Mononuclear cell (primary cell): ENCODE data around the gene SEC14L1. TPM values are rescaled to one million over a fixed set of nuclear protein-coding genes. Genes with fewer than 3 reads are reported as not detected.
A peak's percentile ranks its signal among the peaks of the same experiment; 100 is the strongest.

ENCODE experiments used
- H3K27me3 ChIP-seq: 2 replicates; pipeline ENCODE4 v1.6.0; 2011; ENCODE audit warnings: low read length, control low read depth; ENCODE audit not compliant: insufficient read depth
- H3K4me1 ChIP-seq: 2 replicates; pipeline ENCODE4 v1.5.1; 2011; ENCODE audit warnings: mild to moderate bottlenecking, low read length, control low read depth; ENCODE audit not compliant: insufficient read depth
- H3K4me3 ChIP-seq: 2 replicates; pipeline ENCODE4 v1.5.1; 2011; ENCODE audit warnings: mild to moderate bottlenecking, low read length, moderate library complexity
- H3K9me3 ChIP-seq: 2 replicates; pipeline ENCODE4 v1.5.1; 2011; ENCODE audit warnings: low read depth, mild to moderate bottlenecking, control low read depth, low read length
- total RNA-seq: library from RNA; depleted of rRNA; stranded (reverse); fragments of >200 nt; gene quantifications from one replicate; pipeline ENCODE4 v1.2.3, GENCODE V29; 2012

The SEC14L1 gene
- total RNA-seq, 1 donor: 74.6 TPM

- peaks cover 2% of the 10 kb centered on the region for H3K4me1 ChIP-seq
- no peaks in the 10 kb centered on the region for H3K9me3 ChIP-seq
- no peak overlapping the region for H3K4me3 ChIP-seq
- H3K27me3 ChIP-seq: no peaks in the 10 kb centered on the region
These were observed 89.1 kb downstream of the SEC14L1 start for GRCh38 chr17:77229786-77230435.

DNA sequence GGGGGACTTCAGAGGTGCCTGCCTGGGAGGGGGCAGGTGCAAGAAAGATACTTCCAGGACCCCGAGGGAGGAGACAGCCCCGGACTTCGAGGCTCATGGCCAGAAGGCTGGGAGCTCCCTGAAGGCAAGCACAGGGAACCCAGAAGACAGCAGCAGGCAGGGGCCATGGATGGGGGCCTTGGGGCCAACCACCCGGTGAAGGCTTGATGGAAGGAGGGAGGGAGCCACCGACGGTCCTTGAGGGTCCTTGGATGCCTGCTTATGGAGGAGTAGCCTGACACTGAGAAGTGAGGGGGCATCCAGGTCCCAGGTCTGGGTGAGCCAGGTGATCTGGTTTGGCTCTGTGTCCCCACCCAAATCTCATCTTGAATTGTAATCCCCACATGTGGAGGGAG, 89.7 kb downstream of the SEC14L1 start:
- Histone ChIP-seq H3K4me3 (no peak overlapping the region), H3K9me3 (no peaks in the 10 kb centered on the region), H3K27me3 (no peaks in the 10 kb centered on the region), H3K4me1 (peaks cover 7% of the 10 kb centered on the region)

DNA sequence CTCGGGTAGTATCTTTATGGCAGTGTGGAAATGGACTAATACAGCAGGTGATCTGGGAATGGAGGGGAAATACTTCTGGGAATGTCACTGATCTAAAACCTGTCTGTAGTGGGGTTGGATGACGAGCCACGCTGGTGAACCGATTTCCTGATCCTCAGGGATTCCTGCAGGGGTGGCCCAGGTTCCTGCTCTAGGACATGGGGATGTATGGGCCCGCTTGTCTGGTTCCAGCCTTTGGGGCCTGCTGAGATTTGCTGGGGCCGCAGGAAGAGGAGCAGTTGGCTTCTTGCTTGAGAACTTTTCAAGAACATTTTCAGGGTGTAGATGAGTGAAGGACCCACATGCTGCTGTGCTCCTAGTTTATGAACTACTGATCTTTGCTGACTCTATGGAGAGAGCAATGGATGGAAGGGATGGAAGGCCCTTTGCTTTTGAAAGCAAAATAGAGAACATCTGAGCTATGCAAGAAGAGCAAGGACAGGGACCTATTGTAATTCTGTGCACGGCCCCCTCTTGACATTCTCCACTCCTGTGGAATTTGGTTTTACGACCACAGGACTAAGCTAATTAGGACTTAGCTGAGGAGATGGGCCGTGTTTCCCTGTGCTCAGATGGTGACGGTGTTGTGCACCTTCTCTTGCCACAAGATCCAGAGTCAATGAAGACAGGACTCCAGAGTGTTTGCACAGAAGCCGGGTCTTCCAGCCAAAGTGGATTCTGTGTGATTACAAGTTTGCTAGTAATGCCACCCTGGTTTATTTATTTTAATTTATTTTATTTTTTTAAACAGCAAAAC, 90.5 kb downstream of the SEC14L1 start:
- Histone ChIP-seq H3K27me3 (no peaks in the 10 kb centered on the region), H3K4me3 (no peak overlapping the region), H3K9me3 (no peaks in the 10 kb centered on the region), H3K4me1 (peaks cover 13% of the 10 kb centered on the region)

GRCh38 chr17:77233127-77233526, 92.4 kb downstream of the SEC14L1 start:
- Histone ChIP-seq H3K4me3 (no peak overlapping the region), H3K9me3 (no peaks in the 10 kb centered on the region), H3K27me3 (no peaks in the 10 kb centered on the region), H3K4me1 (peaks cover 13% of the 10 kb centered on the region)

- H3K9me3 ChIP-seq: no peaks in the 10 kb centered on the region
- H3K4me1 ChIP-seq: peaks cover 13% of the 10 kb centered on the region
- H3K27me3 ChIP-seq: no peaks in the 10 kb centered on the region
- H3K4me3 ChIP-seq: no peak overlapping the region
These were observed 93.0 kb downstream of the SEC14L1 start for GRCh38 chr17:77233635-77234334.

- H3K4me3 ChIP-seq: no peak overlapping the region
- H3K9me3 ChIP-seq: no peaks in the 10 kb centered on the region
- peaks cover 13% of the 10 kb centered on the region for H3K4me1 ChIP-seq
- no peaks in the 10 kb centered on the region for H3K27me3 ChIP-seq
These were observed 93.9 kb downstream of the SEC14L1 start for GRCh38 chr17:77234695-77235094.

GRCh38 chr17:77235370-77235941, 94.7 kb downstream of the SEC14L1 start:
- H3K9me3 ChIP-seq: no peaks in the 10 kb centered on the region
- peak overlapping the region; percentile 21 for H3K4me3 ChIP-seq
- no peaks in the 10 kb centered on the region for H3K27me3 ChIP-seq
- H3K4me1 ChIP-seq: peaks cover 13% of the 10 kb centered on the region

DNA sequence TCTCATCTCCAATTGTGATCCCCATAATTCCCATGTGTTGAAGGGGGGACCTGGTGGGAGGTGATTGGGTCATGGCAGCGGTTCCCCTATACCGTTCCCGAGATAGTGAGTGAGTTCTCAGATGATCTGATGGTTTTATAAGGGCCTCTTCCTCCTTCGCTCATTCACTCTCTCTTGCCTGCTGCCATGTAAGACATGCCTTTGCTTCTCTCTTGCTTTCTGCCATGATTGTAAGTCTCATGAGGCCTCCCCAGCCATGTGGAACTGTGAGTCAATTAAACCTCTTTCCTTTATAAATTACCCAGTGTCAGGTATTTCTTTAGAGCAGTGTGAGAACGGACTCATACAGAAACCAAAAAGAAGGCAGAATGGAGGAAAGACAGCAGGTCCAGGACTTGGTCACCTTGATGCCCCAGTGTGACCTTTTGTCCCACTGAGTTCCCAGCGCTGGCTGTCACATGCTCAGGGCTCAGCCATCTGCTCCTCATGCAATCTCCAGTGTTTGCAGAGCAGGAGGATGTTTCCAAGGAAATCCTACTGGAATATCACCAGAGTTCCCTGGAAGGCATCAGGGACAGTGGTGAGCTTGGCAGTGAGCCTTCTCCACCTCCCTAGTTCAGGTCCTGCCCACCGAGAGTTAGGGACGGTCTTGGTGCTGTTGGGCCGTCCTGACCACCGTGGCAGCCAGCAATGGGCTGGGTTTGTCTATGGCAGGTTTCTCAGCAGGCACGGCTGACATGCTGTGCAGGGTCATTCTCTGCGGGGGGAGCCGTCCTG, 96.7 kb downstream of the SEC14L1 start:
- Histone ChIP-seq H3K27me3 (no peaks in the 10 kb centered on the region), H3K4me1 (peaks cover 13% of the 10 kb centered on the region), H3K4me3 (no peak overlapping the region), H3K9me3 (no peaks in the 10 kb centered on the region)

DNA sequence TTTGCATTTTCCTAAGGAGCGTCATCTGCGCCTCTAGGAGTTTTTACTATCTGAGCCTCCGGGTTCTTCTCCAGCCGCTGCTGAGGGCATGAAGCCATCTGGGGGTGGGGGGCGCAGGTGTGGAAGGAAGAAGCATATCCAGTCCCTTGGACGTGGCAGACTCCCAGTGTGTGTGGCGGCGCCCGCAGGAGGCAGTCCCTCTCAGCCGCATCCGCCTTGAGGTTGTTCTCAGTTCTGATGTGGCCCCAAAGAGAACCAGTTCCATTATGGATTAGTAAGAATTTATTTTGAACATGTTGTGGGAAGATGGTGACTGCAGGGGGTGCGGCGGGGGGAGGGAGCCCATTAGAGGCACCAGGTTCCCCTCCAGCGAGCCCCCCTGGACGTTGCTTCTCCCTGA, 100.2 kb downstream of the SEC14L1 start:
- H3K4me1 ChIP-seq: peaks cover under 1% of the 10 kb centered on the region
- no peak overlapping the region for H3K4me3 ChIP-seq
- no peaks in the 10 kb centered on the region for H3K27me3 ChIP-seq
- no peaks in the 10 kb centered on the region for H3K9me3 ChIP-seq

DNA sequence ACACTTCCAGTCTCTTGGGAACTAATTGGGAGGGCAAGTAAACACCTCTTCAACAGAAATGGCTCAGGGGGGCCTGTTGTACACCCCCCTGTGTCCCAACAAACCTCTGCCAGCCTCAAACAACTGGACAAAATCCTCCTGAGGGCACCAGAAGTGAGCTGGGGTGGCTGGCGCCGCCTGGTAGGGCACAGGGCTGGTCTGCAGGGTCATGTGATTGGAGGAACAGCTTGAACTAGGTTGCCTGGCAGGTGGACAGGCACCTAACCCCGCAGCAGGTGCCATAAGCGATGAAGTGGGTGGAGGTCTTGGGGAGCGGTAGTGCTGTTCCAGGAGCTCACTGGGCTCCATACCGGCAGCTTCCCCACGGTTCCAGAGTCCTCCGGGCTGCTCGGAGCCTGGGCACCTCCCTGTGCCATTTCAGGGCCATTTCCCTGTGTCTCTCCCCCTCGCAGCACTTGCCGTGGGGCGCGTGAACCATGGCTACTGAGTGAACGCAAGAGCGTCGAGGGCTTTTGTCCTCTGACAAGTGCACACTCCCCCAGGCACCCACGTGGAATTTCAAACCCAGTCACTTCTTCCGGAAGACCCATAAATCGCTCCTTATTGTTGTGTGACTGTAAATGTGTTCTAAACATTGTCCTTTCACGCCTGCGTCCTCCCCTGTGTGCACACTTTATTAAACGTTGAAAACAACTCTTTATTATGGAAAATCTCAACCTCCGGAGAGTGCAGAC, 101.5 kb downstream of the SEC14L1 start:
- no peak overlapping the region for H3K4me3 ChIP-seq
- H3K9me3 ChIP-seq: no peaks in the 10 kb centered on the region
- no peaks in the 10 kb centered on the region for H3K27me3 ChIP-seq
- H3K4me1 ChIP-seq: peaks cover 9% of the 10 kb centered on the region

- peaks cover 11% of the 10 kb centered on the region for H3K4me1 ChIP-seq
- H3K9me3 ChIP-seq: no peaks in the 10 kb centered on the region
- H3K4me3 ChIP-seq: no peak overlapping the region
- H3K27me3 ChIP-seq: no peaks in the 10 kb centered on the region
These were observed 104.6 kb downstream of the SEC14L1 start for GRCh38 chr17:77245162-77245926.

- H3K9me3 ChIP-seq: no peaks in the 10 kb centered on the region
- no peaks in the 10 kb centered on the region for H3K27me3 ChIP-seq
- H3K4me3 ChIP-seq: peak overlapping the region; percentile 15
- H3K4me1 ChIP-seq: peaks cover 11% of the 10 kb centered on the region
These were observed 105.6 kb downstream of the SEC14L1 start for GRCh38 chr17:77246110-77247047.
